ENCODE measurements around the gene PMP22. TPM values are rescaled to one million over a fixed set of nuclear protein-coding genes. Genes with fewer than 3 reads are reported as not detected.

The PMP22 gene
- total and polyA plus RNA-seq, 4 donors = 78.1 to 168 (median 138) TPM

- no peak for TF ChIP-seq CTCF (IDR thresholded peaks at IDR 0.05; ENCODE audit: control extremely low read depth, extremely low read depth)
- Histone ChIP-seq H3K4me3 (no peak overlapping the region), H3K36me3 (ENCODE audit: control insufficient read depth in 4 of 4, insufficient read depth in 4 of 4, low read length in 4 of 4) (no peaks in the 10 kb centered on the region), H3K27ac (ENCODE audit: low read depth in 1 of 2, low read length in 1 of 2) (no peak overlapping the region), H3K9me3 (ENCODE audit: control insufficient read depth in 4 of 4, insufficient read depth in 3 of 4, low read length in 3 of 4) (no peaks in the 10 kb centered on the region), H3K9ac (ENCODE audit: insufficient read depth in 1 of 2, low read length in 2 of 2) (no peak overlapping the region), H3K4me1 (ENCODE audit: control insufficient read depth in 5 of 5, insufficient read depth in 5 of 5, low read length in 5 of 5) (peaks cover 0 to 15% (median 5%) of the 10 kb centered on the region in 5 donors), H3K27me3 (ENCODE audit: control insufficient read depth in 3 of 3, insufficient read depth in 3 of 3, low read length in 2 of 3) (no peaks in the 10 kb centered on the region)
- peak in 2 of 3 donors; percentile 9 to 19 for DNase-seq
- WGBS, 2 donors = 88 to 90% methylated on average over 5 of the region's 5 CpGs
- no peak for ATAC-seq (ENCODE audit: insufficient read depth, low FRiP score)
Observed at GRCh38 chr17:15184872-15185624, 80.1 kb downstream of the PMP22 start.

GRCh38 chr17:15181816-15182215 lies 83.3 kb downstream of the PMP22 start:
- ATAC-seq (ENCODE audit: insufficient read depth, low FRiP score) (no peak), DNase-seq (no peak)
- H3K4me3 ChIP-seq = no peak overlapping the region
- H3K36me3 ChIP-seq (ENCODE audit: control insufficient read depth in 4 of 4, insufficient read depth in 4 of 4, low read length in 4 of 4) = no peaks in the 10 kb centered on the region
- no peak for TF ChIP-seq CTCF (IDR thresholded peaks at IDR 0.05; ENCODE audit: control extremely low read depth, extremely low read depth)
- no peak overlapping the region for H3K9ac ChIP-seq (ENCODE audit: insufficient read depth in 1 of 2, low read length in 2 of 2)
- H3K27me3 ChIP-seq (ENCODE audit: control insufficient read depth in 3 of 3, insufficient read depth in 3 of 3, low read length in 2 of 3) = no peaks in the 10 kb centered on the region
- no peak overlapping the region for H3K27ac ChIP-seq (ENCODE audit: low read depth in 1 of 2, low read length in 1 of 2)
- WGBS, 2 donors = 62 to 78% methylated on average over 6 of the region's 6 CpGs
- no peaks in the 10 kb centered on the region for H3K9me3 ChIP-seq (ENCODE audit: control insufficient read depth in 4 of 4, insufficient read depth in 3 of 4, low read length in 3 of 4)
- H3K4me1 ChIP-seq (ENCODE audit: control insufficient read depth in 5 of 5, insufficient read depth in 5 of 5, low read length in 5 of 5) = peaks cover 0 to 15% (median 5%) of the 10 kb centered on the region in 5 donors

DNA sequence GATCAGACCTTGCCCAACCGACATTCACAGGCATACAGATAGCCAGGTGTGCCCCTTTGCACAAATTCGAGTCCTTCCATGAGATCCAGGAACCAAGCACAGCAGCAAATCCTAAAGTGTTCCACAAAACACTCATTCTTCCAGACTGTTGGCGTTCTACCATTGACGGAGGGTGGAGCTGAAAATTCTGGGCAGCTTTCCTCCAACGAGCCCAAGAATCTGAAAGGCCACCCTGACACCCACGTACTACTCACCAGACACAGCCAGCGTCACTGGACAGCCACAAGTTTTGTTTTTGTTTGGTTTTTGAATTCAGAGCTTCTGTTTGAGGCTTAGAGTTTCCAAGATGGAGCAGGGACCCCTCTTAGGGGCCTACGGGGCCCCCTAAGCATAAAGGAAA lies 83.8 kb downstream of the PMP22 start:
- peaks cover 0 to 12% (median 3%) of the 10 kb centered on the region in 5 donors for H3K4me1 ChIP-seq (ENCODE audit: control insufficient read depth in 5 of 5, insufficient read depth in 5 of 5, low read length in 5 of 5)
- no peak for ATAC-seq (ENCODE audit: insufficient read depth, low FRiP score)
- no peaks in the 10 kb centered on the region for H3K36me3 ChIP-seq (ENCODE audit: control insufficient read depth in 4 of 4, insufficient read depth in 4 of 4, low read length in 4 of 4)
- H3K27ac ChIP-seq (ENCODE audit: low read depth in 1 of 2, low read length in 1 of 2) = no peak overlapping the region
- 85 to 92% methylated on average over 8 of the region's 8 CpGs for WGBS, 2 donors
- no peaks in the 10 kb centered on the region for H3K27me3 ChIP-seq (ENCODE audit: control insufficient read depth in 3 of 3, insufficient read depth in 3 of 3, low read length in 2 of 3)
- no peaks in the 10 kb centered on the region for H3K9me3 ChIP-seq (ENCODE audit: control insufficient read depth in 4 of 4, insufficient read depth in 3 of 4, low read length in 3 of 4)
- no peak for DNase-seq
- no peak overlapping the region for H3K4me3 ChIP-seq
- H3K9ac ChIP-seq (ENCODE audit: insufficient read depth in 1 of 2, low read length in 2 of 2) = no peak overlapping the region
- no peak for TF ChIP-seq CTCF (IDR thresholded peaks at IDR 0.05; ENCODE audit: control extremely low read depth, extremely low read depth)

Data from lung (tissue), 12 donors.